Stimulated activated CD4-positive, alpha-beta T cell treated with anti-CD3 and anti-CD28 coated beads, Interleukin-15, amount 100 ng/mL, for 48 hours (primary cell): ENCODE measurements around the gene PHACTR3.

ENCODE experiments used
- DNase-seq, 2 donors: peaks; one replicate each; pipeline ENCODE4 v3.0.0-alpha.2; 2020; ENCODE audit warnings: low read depth in 2 of 2

The PHACTR3 gene

GRCh38 chr20:59670786-59671492 is 66.6 kb downstream of the PHACTR3 start:
- no peak for DNase-seq

GRCh38 chr20:59671661-59672471 is 67.5 kb downstream of the PHACTR3 start:
- no peak for DNase-seq

- no peak for DNase-seq
These were observed 68.2 kb downstream of the PHACTR3 start for GRCh38 chr20:59672576-59672975.

- DNase-seq: no peak
These were observed 69.1 kb downstream of the PHACTR3 start for GRCh38 chr20:59673288-59673997.

GRCh38 chr20:59673998-59674445 is 69.7 kb downstream of the PHACTR3 start:
- no peak for DNase-seq

- no peak for DNase-seq
These were observed 71.9 kb downstream of the PHACTR3 start for GRCh38 chr20:59676126-59676850.

- no peak for DNase-seq
These were observed 72.5 kb downstream of the PHACTR3 start for GRCh38 chr20:59676851-59677182.

- DNase-seq: no peak
These were observed 73.2 kb downstream of the PHACTR3 start for GRCh38 chr20:59677586-59677985.

- DNase-seq: no peak
These were observed 73.9 kb downstream of the PHACTR3 start for GRCh38 chr20:59678288-59678687.

- no peak for DNase-seq
These were observed 74.6 kb downstream of the PHACTR3 start for GRCh38 chr20:59678951-59679350.

GRCh38 chr20:59680148-59680650 is 75.9 kb downstream of the PHACTR3 start:
- no peak for DNase-seq

GRCh38 chr20:59680852-59681251 is 76.5 kb downstream of the PHACTR3 start:
- DNase-seq: no peak

GRCh38 chr20:59682603-59683002 is 78.3 kb downstream of the PHACTR3 start:
- DNase-seq: no peak

- no peak for DNase-seq
These were observed 78.8 kb downstream of the PHACTR3 start for GRCh38 chr20:59683181-59683580.

- DNase-seq: no peak
These were observed 80.4 kb downstream of the PHACTR3 start for GRCh38 chr20:59684685-59685242.

GRCh38 chr20:59686404-59687346 is 82.3 kb downstream of the PHACTR3 start:
- DNase-seq: no peak

- DNase-seq: no peak
These were observed 84.0 kb downstream of the PHACTR3 start for GRCh38 chr20:59688356-59688755.

- DNase-seq: no peak
These were observed 84.7 kb downstream of the PHACTR3 start for GRCh38 chr20:59688999-59689398.

GRCh38 chr20:59690101-59690500 is 85.8 kb downstream of the PHACTR3 start:
- DNase-seq: no peak

GRCh38 chr20:59690976-59691375 is 86.6 kb downstream of the PHACTR3 start:
- no peak for DNase-seq
